Measurements from ENCODE around the gene MPST.

Gene MPST

GRCh38 chr22:37030560-37031281 lies 11.2 kb downstream of the MPST start:
- CTCF ChIA-PET = interaction anchor here (1.8 kb wide), 1 partner anchor 13 kb away, joined by 6 read pairs; no protein-coding TSS in a partner anchor
- DNase-seq (ENCODE audit: extremely low spot score) = no peak
- POLR2A ChIA-PET = interaction anchor here (1.2 to 2.1 kb wide), 2 partner anchors 10 to 12 kb away, joined by 3 to 14 read pairs; partner anchors contain the start of genes MPST and TST
- TF ChIP-seq ZNF384 (IDR thresholded peaks at IDR 0.05) = no peak
- no peak for TF ChIP-seq FOXM1 (IDR thresholded peaks at IDR 0.05; ENCODE audit: borderline replicate concordance)
- no peak for TF ChIP-seq ARNT (IDR thresholded peaks at IDR 0.05)
- TF ChIP-seq CTBP1 (IDR thresholded peaks at IDR 0.05; ENCODE audit: borderline replicate concordance) = no peak
- TF ChIP-seq HDGF (IDR thresholded peaks at IDR 0.05; ENCODE audit: borderline replicate concordance) = no peak
- no peak for TF ChIP-seq LEF1 (IDR thresholded peaks at IDR 0.05; ENCODE audit: borderline replicate concordance)
- TF ChIP-seq NFRKB (IDR thresholded peaks at IDR 0.05) = no peak
- TF ChIP-seq FOXK2 (IDR thresholded peaks at IDR 0.05) = no peak
- TF ChIP-seq PKNOX1 (IDR thresholded peaks at IDR 0.05) = no peak
- no peak for TF ChIP-seq L3MBTL2 (conservative IDR thresholded peaks at IDR 0.05)
- no peak for TF ChIP-seq SP1 (IDR thresholded peaks at IDR 0.05)
- TF ChIP-seq ELF4 (IDR thresholded peaks at IDR 0.05) = no peak
- TF ChIP-seq TARDBP (IDR thresholded peaks at IDR 0.05) = no peak
- TF ChIP-seq SUZ12 (IDR thresholded peaks at IDR 0.05) = no peak
- TF ChIP-seq FOXA1 (IDR thresholded peaks at IDR 0.05) = no peak
- TF ChIP-seq BHLHE40 (IDR thresholded peaks at IDR 0.05; ENCODE audit: borderline replicate concordance) = no peak

- TF ChIP-seq NFRKB (IDR thresholded peaks at IDR 0.05) (no peak), FOXA1 (IDR thresholded peaks at IDR 0.05) (no peak), FOXK2 (IDR thresholded peaks at IDR 0.05) (no peak), ELF4 (IDR thresholded peaks at IDR 0.05) (no peak), L3MBTL2 (conservative IDR thresholded peaks at IDR 0.05) (no peak), TARDBP (IDR thresholded peaks at IDR 0.05) (no peak), FOXM1 (IDR thresholded peaks at IDR 0.05; ENCODE audit: borderline replicate concordance) (no peak), ZNF384 (IDR thresholded peaks at IDR 0.05) (no peak), SUZ12 (IDR thresholded peaks at IDR 0.05) (no peak), CTBP1 (IDR thresholded peaks at IDR 0.05; ENCODE audit: borderline replicate concordance) (no peak), BHLHE40 (IDR thresholded peaks at IDR 0.05; ENCODE audit: borderline replicate concordance) (no peak), HDGF (IDR thresholded peaks at IDR 0.05; ENCODE audit: borderline replicate concordance) (no peak)
- ChIA-PET CTCF (interaction anchor here (1.3 to 1.7 kb wide), 2 partner anchors 10 to 11 kb away, joined by 6 to 10 read pairs; no protein-coding TSS in a partner anchor), POLR2A (interaction anchor here (1.4 to 2.0 kb wide), 2 partner anchors 8 to 12 kb away, joined by 4 to 11 read pairs; partner anchors contain the start of genes MPST and TST)
- no peak for DNase-seq (ENCODE audit: extremely low spot score)
These were observed 12.6 kb downstream of the MPST start for GRCh38 chr22:37032134-37032534.

GRCh38 chr22:37032535-37033460 lies 13.3 kb downstream of the MPST start:
- ChIA-PET POLR2A (interaction anchor here (0.8 to 2.0 kb wide), 3 partner anchors 8 to 18 kb away, joined by 3 to 11 read pairs (median 4); partner anchors contain the start of genes KCTD17, MPST and TST), CTCF (interaction anchor here (1.3 to 1.7 kb wide), 2 partner anchors 11 kb away, joined by 6 to 10 read pairs; no protein-coding TSS in a partner anchor)

GRCh38 chr22:37033605-37034430 lies 14.3 kb downstream of the MPST start:
- ChIA-PET CTCF (interaction anchor here (1.1 to 1.3 kb wide), 2 partner anchors 12 kb away, joined by 3 read pairs; no protein-coding TSS in a partner anchor), POLR2A (no interaction called here)
- DNase-seq (ENCODE audit: extremely low spot score) = no peak
- TF ChIP-seq NFRKB (IDR thresholded peaks at IDR 0.05) (no peak), BHLHE40 (IDR thresholded peaks at IDR 0.05; ENCODE audit: borderline replicate concordance) (no peak), ELF4 (IDR thresholded peaks at IDR 0.05) (no peak), SP1 (IDR thresholded peaks at IDR 0.05) (no peak), FOXK2 (IDR thresholded peaks at IDR 0.05) (no peak), HDGF (IDR thresholded peaks at IDR 0.05; ENCODE audit: borderline replicate concordance) (no peak), FOXA1 (IDR thresholded peaks at IDR 0.05) (no peak), PKNOX1 (IDR thresholded peaks at IDR 0.05) (no peak), SUZ12 (IDR thresholded peaks at IDR 0.05) (no peak), FOXM1 (IDR thresholded peaks at IDR 0.05; ENCODE audit: borderline replicate concordance) (no peak), LEF1 (IDR thresholded peaks at IDR 0.05; ENCODE audit: borderline replicate concordance) (no peak), L3MBTL2 (conservative IDR thresholded peaks at IDR 0.05) (no peak), TARDBP (IDR thresholded peaks at IDR 0.05) (no peak)

More at GRCh38 chr22:37032535-37033460, 13.3 kb downstream of the MPST start:
- no peak for DNase-seq (ENCODE audit: extremely low spot score)
- no peak for TF ChIP-seq SP1 (IDR thresholded peaks at IDR 0.05)

- TF ChIP-seq CTBP1 (IDR thresholded peaks at IDR 0.05; ENCODE audit: borderline replicate concordance) (no peak), PKNOX1 (IDR thresholded peaks at IDR 0.05) (no peak), HDGF (IDR thresholded peaks at IDR 0.05; ENCODE audit: borderline replicate concordance) (no peak), LEF1 (IDR thresholded peaks at IDR 0.05; ENCODE audit: borderline replicate concordance) (no peak), TARDBP (IDR thresholded peaks at IDR 0.05) (no peak), FOXK2 (IDR thresholded peaks at IDR 0.05) (no peak), FOXA1 (IDR thresholded peaks at IDR 0.05) (no peak), ZNF384 (IDR thresholded peaks at IDR 0.05) (no peak), L3MBTL2 (conservative IDR thresholded peaks at IDR 0.05) (no peak), NFRKB (IDR thresholded peaks at IDR 0.05) (no peak), ARNT (IDR thresholded peaks at IDR 0.05) (no peak)
- no peak for DNase-seq (ENCODE audit: extremely low spot score)
- CTCF ChIA-PET = no interaction called here
- POLR2A ChIA-PET = no interaction called here
These were observed 17.3 kb downstream of the MPST start for GRCh38 chr22:37036655-37037377.
